H1 (cell line): ENCODE data around the gene PRR23E.

Experiments used
- BACH1 ChIP-seq: IDR thresholded peaks from 2 replicates; pipeline ENCODE4 v1.6.1; 2012; ENCODE audit warnings: low read length, improper control_type of control experiment
- EP300 ChIP-seq, 2 experiments: IDR thresholded peaks; 1 replicate in 1 of 2; 2 replicates in 1 of 2; pipeline ENCODE4 v1.6.1; 2011 to 2012; ENCODE audit warnings: low read depth in 2 of 2, low read length in 2 of 2, mild to moderate bottlenecking in 2 of 2, borderline replicate concordance in 1 of 2, inconsistent platforms in 1 of 2, moderate library complexity in 1 of 2
- GABPA ChIP-seq: IDR thresholded peaks from 2 replicates; pipeline ENCODE4 v1.6.1; 2011; ENCODE audit warnings: mild to moderate bottlenecking, low read length, moderate library complexity, borderline replicate concordance; ENCODE audit not compliant: insufficient read depth
- JUN ChIP-seq: IDR thresholded peaks from 2 replicates; pipeline ENCODE4 v1.6.1; 2011; ENCODE audit warnings: low read depth, mild to moderate bottlenecking, improper control_type of control experiment, low read length
- POLR2A ChIP-seq, 2 experiments: IDR thresholded peaks; 1 replicate in 1 of 2; 2 replicates in 1 of 2; pipeline ENCODE4 v1.6.1; 2011; ENCODE audit warnings: low read depth in 2 of 2, low read length in 2 of 2, mild to moderate bottlenecking in 2 of 2; ENCODE audit errors: control extremely low read depth in 1 of 2
- SAP30 ChIP-seq: fragments of 300-600 bp; sonication (generic); IDR thresholded peaks from 2 replicates; pipeline ENCODE4 v1.7.1; 2012; ENCODE audit warnings: low read length, moderate library complexity, mild to moderate bottlenecking, inconsistent platforms; ENCODE audit not compliant: insufficient read depth, insufficient replicate concordance
- SIN3A ChIP-seq, 2 experiments: IDR thresholded peaks in 1 of 2; conservative IDR thresholded peaks in 1 of 2; 2 replicates each; pipeline ENCODE4 v1.6.1; 2011 to 2012; ENCODE audit warnings: low read length in 2 of 2, improper control_type of control experiment in 1 of 2, low read depth in 1 of 2, mild to moderate bottlenecking in 1 of 2
- TF ChIP-seq, protein P1 (sequence below), 3 experiments: IDR thresholded peaks; 1 replicate in 2 of 3; 2 replicates in 1 of 3; pipeline versions ENCODE4 v1.5.1 to v1.6.1; 2011; ENCODE audit warnings: low read length in 3 of 3, mild to moderate bottlenecking in 3 of 3, inconsistent platforms in 2 of 3, low read depth in 1 of 3, moderate library complexity in 1 of 3; ENCODE audit not compliant: insufficient read depth in 1 of 3; ENCODE audit errors: control extremely low read depth in 1 of 3
- TF ChIP-seq, protein P2 (sequence below): IDR thresholded peaks from 2 replicates; pipeline ENCODE4 v1.6.1; 2011; ENCODE audit warnings: low read length, improper control_type of control experiment

DNA sequence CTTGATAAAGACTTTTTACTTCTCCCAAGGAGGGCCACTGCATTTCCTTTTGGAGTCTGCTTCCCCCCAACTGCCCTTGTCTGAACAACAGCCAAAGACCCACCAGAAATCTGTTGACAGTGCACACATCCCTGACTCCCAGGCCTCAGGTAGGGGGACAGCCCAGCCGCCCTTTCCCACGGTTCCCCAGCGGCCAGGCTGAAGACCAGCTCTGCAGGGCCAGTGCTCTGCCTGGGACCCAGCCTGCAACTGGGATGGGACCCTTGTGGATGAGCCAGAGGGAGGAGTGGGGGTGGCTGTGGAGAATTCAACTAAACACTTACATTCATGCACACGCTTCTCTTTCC, 8.1 kb upstream of the PRR23E start:
- TF ChIP-seq, protein P1, sequence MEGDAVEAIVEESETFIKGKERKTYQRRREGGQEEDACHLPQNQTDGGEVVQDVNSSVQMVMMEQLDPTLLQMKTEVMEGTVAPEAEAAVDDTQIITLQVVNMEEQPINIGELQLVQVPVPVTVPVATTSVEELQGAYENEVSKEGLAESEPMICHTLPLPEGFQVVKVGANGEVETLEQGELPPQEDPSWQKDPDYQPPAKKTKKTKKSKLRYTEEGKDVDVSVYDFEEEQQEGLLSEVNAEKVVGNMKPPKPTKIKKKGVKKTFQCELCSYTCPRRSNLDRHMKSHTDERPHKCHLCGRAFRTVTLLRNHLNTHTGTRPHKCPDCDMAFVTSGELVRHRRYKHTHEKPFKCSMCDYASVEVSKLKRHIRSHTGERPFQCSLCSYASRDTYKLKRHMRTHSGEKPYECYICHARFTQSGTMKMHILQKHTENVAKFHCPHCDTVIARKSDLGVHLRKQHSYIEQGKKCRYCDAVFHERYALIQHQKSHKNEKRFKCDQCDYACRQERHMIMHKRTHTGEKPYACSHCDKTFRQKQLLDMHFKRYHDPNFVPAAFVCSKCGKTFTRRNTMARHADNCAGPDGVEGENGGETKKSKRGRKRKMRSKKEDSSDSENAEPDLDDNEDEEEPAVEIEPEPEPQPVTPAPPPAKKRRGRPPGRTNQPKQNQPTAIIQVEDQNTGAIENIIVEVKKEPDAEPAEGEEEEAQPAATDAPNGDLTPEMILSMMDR (IDR thresholded peaks at IDR 0.05; ENCODE audit: control extremely low read depth in 1 of 3, insufficient read depth in 1 of 3, low read depth in 1 of 3, low read length in 3 of 3): no peak
- no peak for TF ChIP-seq BACH1
- no peak for TF ChIP-seq EP300 (IDR thresholded peaks at IDR 0.05; ENCODE audit: borderline replicate concordance in 1 of 2, low read depth in 2 of 2, low read length in 2 of 2)
- no peak for TF ChIP-seq SAP30
- no peak for TF ChIP-seq SIN3A (conservative IDR thresholded peaks at IDR 0.05 in 1 of 2, IDR thresholded peaks at IDR 0.05 in 1 of 2; ENCODE audit: low read depth in 1 of 2, low read length in 2 of 2)
- TF ChIP-seq POLR2A (IDR thresholded peaks at IDR 0.05; ENCODE audit: control extremely low read depth in 1 of 2, low read depth in 2 of 2, low read length in 2 of 2): no peak
- no peak for TF ChIP-seq JUN
- TF ChIP-seq GABPA: no peak
- TF ChIP-seq, protein P2, sequence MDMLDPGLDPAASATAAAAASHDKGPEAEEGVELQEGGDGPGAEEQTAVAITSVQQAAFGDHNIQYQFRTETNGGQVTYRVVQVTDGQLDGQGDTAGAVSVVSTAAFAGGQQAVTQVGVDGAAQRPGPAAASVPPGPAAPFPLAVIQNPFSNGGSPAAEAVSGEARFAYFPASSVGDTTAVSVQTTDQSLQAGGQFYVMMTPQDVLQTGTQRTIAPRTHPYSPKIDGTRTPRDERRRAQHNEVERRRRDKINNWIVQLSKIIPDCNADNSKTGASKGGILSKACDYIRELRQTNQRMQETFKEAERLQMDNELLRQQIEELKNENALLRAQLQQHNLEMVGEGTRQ: no peak
